Measurements from ENCODE around the gene PPID. TPM values are rescaled to one million over a fixed set of nuclear protein-coding genes. Genes with fewer than 3 reads are reported as not detected.

PPID gene
- total and polyA plus RNA-seq, 9 of the 15 experiments (the other 6 are each of a cell fraction or from before 2014, with no cell fraction given), result 46.5 to 160 (median 98.6) TPM

- Histone ChIP-seq H3K9ac (ENCODE audit: insufficient read depth in 1 of 2, low read depth in 2 of 2, low read length in 2 of 2) (no peak overlapping the region), H3K9me1 (ENCODE audit: control insufficient read depth, insufficient read depth, low read length) (no peaks in the 10 kb centered on the region), H3K79me2 (ENCODE audit: control insufficient read depth, insufficient read depth, low read length) (peaks cover 23% of the 10 kb centered on the region), H3K27me3 (ENCODE audit: control insufficient read depth in 2 of 2, insufficient read depth in 2 of 2, low read length in 2 of 2) (no peaks in the 10 kb centered on the region), H3K9me3 (replicated peaks; ENCODE audit: control insufficient read depth, insufficient read depth, low read depth, low read length) (no peaks in the 10 kb centered on the region), H3K4me3 (no peak overlapping the region), H4K20me1 (replicated peaks; ENCODE audit: control insufficient read depth, insufficient read depth, low read length) (no peaks in the 10 kb centered on the region), H3K36me3 (ENCODE audit: control insufficient read depth, insufficient read depth, low read length) (no peaks in the 10 kb centered on the region), H3K4me1 (replicated peaks in 1 of 2; ENCODE audit: control insufficient read depth in 2 of 2, insufficient read depth in 2 of 2, low read length in 2 of 2) (peaks cover 9 to 13% of the 10 kb centered on the region in 2 experiments; a peak in 4 of 5 replicates), H3K27ac (ENCODE audit: extremely low read depth, low read depth, low read length) (no peak overlapping the region), H3K4me2 (ENCODE audit: insufficient read depth, low read length) (no peak overlapping the region), H2AFZ (ENCODE audit: low read depth, low read length) (0 out of 2 replicates have a peak overlapping the region, but pooled peaks have one; percentile 34)
- no peak for ATAC-seq
- WGBS (ENCODE audit: insufficient coverage, low coverage, missing lambda C conversion rate), result 28% methylated on average over 6 of the region's 6 CpGs
- POLR2A ChIA-PET, result no interaction called here
- FAIRE-seq, result no peak
- BruUV-seq (replicated peaks), result no TSS peak
- intact Hi-C loops (cut with micrococcal nuclease), result loop anchor here (5.0 kb wide), 1 partner anchor 94 kb away; the partner anchor contains the start of genes C4orf46 and ETFDH
- in situ Hi-C loops (cut with MboI), result no loop called here
- CTCF ChIA-PET (ENCODE audit: low intra/inter-chr PET ratio), result no interaction called here
- no peak for DNase-seq (ENCODE audit: extremely low read depth in 1 of 4, low spot score in 3 of 4)
- no peak for TF ChIP-seq TRIM24 (IDR thresholded peaks at IDR 0.05)
- no peak for TF ChIP-seq CXXC5 (CRISPR knock-in tag; IDR thresholded peaks at IDR 0.05)
- TF ChIP-seq E2F5 (CRISPR knock-in tag; IDR thresholded peaks at IDR 0.05), result no peak
- TF ChIP-seq BCOR (IDR thresholded peaks at IDR 0.05), result no peak
- TF ChIP-seq HNRNPUL1 (IDR thresholded peaks at IDR 0.05; ENCODE audit: low read length), result no peak
- TF ChIP-seq MITF (IDR thresholded peaks at IDR 0.05), result no peak
- TF ChIP-seq USF1 (CRISPR knock-in tag; IDR thresholded peaks at IDR 0.05), result peak; percentile 71
- no peak for TF ChIP-seq ZEB2 (IDR thresholded peaks at IDR 0.05)
- peak; percentile 80 for TF ChIP-seq USF2 (CRISPR knock-in tag; IDR thresholded peaks at IDR 0.05)
- no peak for TF ChIP-seq ZNF263 (CRISPR knock-in tag; IDR thresholded peaks at IDR 0.05; ENCODE audit: borderline replicate concordance)
- no peak for TF ChIP-seq RBFOX2 (IDR thresholded peaks at IDR 0.05; ENCODE audit: low read depth, low read length)
- TF ChIP-seq ATF7 (IDR thresholded peaks at IDR 0.05), result no peak
- TF ChIP-seq, protein P1, sequence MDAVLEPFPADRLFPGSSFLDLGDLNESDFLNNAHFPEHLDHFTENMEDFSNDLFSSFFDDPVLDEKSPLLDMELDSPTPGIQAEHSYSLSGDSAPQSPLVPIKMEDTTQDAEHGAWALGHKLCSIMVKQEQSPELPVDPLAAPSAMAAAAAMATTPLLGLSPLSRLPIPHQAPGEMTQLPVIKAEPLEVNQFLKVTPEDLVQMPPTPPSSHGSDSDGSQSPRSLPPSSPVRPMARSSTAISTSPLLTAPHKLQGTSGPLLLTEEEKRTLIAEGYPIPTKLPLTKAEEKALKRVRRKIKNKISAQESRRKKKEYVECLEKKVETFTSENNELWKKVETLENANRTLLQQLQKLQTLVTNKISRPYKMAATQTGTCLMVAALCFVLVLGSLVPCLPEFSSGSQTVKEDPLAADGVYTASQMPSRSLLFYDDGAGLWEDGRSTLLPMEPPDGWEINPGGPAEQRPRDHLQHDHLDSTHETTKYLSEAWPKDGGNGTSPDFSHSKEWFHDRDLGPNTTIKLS (IDR thresholded peaks at IDR 0.05; ENCODE audit: borderline replicate concordance, low read depth), result no peak
- TF ChIP-seq PKNOX1 (IDR thresholded peaks at IDR 0.05), result peak; percentile 28; the same call in 1 of the 2 replicates
These were observed 43.3 kb upstream of the PPID start for GRCh38 chr4:158766434-158767044.
